AML-193 (cell line): ENCODE measurements around the gene TRIO.

Experiments
- DNase-seq, 2 experiments: peaks; one replicate each; lab custom pipeline; 2025; lab: John Stamatoyannopoulos, UW

Gene TRIO

DNA sequence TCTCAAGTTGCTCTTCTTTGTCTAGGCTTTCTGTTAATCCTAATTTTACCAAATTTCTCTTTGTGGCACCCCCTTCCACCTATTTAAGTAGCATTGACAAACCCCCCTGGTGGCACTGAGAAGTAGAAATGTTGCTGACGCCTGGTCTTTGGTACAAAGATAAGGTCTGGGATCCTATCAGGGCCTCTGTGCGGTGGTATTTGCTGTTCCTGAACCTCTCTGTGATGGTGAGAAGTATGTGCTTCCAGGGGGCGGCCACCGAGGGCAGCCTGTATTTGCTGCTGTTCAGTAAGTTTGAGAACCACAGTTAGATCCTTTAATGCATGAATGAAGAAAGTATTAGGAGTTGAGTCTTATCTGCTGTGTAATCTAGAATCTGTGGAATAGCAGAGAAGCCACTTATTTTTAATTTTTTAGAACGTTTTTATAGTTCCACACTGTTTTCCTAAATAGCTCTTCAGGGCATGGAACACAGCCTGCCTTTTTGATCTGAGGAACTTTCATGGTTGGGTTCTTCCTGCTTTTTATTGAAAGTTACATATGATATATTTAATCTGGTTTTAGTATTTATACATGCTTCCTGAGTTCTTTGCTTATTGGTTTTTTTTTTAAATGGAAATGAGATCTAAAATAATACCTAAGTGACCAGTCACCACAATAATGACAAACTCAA, 124.2 kb downstream of the TRIO start:
- no peak for DNase-seq

DNA sequence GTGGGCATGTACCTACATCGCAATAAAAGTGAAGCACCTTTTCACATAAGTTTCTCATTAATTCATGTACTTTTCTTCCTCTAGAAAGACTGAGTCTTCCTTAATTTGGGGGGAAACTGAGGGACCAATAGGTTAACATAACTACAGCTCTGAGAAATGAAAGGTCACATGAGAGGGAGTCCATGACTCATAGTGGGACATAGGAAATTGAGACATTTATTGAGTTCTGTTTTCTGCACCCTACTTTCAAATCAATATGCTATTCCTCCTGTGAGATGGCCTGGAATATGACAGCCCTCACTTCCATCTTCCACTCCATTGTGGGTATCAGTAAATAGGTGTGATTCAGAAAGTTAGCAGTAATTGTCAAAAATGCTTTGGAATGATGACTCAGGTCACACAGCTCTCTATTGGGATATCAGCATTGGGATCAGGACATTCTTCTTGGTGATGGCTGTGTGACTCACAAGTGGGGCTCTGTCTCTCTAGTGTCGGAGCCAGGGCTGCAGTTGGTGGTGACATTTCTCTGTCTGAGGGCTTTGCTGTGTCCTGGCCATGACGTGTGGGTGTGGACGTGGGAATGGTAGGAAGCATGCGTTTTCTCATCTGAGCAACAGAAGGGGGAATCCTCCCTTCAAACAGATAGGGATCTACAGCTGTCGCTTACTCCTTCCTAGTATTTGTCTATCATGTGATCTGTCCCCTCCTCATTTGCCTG, 125.0 kb downstream of the TRIO start:
- DNase-seq, result no peak

DNA sequence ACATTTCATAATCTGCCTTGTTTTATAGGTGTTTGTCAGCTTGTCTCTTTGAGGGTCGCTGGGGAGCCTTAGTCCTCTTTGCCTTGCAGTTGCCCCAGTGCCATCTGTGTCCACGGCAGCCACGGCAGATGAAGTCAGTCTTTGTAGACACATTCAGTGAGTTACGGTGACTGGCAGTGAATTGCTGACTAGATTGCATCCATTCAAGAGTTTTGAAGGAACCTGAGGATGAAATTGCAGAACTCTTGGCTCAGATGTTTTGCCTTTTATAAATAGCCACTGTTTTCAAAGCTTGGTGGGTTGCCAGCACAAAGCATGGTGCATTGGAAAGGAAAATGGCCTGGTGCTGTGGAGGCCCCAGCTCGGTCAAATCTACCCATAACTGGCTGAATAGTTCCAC, 125.6 kb downstream of the TRIO start:
- no peak for DNase-seq

DNA sequence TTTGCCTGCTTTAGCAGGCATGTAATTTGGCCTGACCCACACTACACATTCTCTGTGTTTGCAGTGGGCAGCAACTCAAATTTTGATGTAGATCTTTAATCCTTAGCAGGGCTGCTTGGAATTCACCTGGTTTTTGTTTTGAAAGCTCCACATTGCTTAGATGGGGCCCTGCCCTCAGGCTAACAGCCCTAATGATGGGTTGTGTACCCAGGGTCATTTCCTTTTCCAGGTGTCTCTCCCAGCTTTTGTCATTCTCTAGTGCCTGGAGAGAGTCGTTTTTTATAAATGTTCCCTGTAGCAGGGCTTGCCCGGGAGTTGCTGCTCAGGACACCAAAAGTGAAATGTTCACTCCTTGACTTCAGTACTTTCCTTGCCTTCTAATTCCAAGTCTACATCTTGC, 126.3 kb downstream of the TRIO start:
- DNase-seq, result no peak

DNA sequence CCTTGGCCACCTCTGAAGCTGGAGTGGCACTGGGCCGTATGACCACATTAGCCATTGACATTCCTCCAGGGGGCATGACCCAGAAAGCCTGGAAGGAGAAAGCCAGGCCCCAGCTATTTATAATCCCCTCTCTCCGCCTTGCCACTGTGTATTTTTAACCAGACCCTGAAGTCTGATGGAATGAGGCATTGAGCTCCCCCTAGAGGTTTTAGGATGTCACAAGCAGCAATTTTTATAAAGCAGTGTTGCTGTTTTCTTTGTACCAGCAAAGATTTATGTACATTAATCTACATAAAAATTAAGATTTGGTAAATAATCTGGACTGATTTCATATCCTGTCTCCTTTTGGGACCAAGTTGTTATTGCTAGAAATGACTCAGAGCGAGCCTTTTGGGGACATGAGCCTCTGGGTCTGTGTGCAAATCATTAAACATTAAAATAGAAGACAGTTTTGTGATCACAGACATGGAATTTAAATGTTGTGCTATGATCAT, 127.1 kb downstream of the TRIO start:
- peak; percentile 16 to 27 for DNase-seq

DNA sequence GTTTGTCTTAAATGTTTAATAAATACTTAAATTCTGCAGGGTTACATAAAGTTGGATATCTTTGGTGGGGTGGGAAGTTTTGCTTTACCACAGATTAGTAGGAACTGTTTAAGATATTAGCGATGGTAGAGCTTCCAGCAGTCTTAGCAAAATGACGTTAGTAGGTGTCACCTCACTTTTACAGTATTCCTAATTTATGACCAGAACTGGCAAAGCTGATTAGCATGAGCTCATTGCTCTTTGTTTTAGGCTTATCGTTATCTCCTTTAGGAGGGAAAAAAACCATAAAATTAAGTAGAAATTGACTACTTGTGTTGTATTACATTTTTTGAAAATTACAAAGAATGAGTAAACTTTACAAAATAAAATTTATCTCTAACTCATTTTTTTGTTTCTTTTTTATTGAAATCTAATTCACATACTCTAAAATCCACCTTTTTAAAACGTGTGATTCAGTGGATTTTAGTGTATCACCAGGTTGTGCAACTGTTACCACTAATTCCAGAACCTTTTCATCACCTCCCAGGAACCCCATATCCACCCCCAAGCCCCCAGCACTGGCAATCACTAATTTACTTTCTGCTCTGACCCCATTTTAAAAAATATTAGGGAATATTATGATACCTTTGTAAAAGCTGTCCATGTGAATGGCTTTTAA, 129.5 kb downstream of the TRIO start:
- no peak for DNase-seq

DNA sequence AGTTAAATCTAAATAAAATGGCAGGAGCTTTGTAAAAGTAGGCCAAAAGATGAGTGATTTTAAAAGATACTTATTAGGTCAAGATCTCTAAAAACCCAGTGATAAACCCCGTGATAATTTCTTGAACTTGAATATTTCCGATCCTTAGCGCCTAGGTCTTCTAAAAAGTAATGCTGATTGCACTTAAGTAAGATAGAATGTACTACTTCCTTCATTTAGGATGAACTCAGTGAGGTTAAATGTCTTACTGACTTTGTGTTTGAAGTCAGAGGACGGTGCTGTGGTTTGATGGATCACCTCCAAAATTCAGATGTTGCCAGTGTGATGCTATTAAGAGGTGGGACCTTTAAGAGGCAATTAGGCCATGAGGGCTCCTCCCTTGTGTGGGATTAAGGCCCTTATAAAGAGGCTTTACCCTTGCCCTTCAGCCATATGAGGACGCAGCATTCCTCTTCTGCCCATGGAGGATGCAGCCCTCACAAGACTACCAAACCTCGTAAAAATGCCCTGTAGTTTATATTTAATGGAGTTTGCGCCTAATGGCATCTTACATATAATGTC, 130.1 kb downstream of the TRIO start:
- DNase-seq, result no peak

DNA sequence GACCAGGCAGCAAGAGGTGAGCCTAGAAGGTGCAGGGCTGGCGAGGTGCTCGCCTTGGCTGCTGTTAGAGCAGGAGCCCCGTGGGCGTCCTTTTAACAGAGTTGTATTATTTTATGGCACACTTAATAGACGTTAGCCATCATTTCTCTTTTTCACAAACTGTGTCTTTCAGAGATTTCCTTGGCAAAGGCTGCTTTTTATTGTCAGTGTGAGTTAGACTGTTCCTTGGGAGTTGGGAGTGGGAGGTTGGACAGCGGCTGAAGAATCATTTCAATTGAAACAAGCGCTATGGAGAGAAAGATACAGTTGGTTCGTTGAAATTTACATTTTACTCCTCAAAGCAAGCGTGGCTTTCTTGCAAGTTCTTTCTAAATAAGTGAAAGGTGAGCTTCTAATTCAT, 133.2 kb downstream of the TRIO start:
- no peak for DNase-seq

DNA sequence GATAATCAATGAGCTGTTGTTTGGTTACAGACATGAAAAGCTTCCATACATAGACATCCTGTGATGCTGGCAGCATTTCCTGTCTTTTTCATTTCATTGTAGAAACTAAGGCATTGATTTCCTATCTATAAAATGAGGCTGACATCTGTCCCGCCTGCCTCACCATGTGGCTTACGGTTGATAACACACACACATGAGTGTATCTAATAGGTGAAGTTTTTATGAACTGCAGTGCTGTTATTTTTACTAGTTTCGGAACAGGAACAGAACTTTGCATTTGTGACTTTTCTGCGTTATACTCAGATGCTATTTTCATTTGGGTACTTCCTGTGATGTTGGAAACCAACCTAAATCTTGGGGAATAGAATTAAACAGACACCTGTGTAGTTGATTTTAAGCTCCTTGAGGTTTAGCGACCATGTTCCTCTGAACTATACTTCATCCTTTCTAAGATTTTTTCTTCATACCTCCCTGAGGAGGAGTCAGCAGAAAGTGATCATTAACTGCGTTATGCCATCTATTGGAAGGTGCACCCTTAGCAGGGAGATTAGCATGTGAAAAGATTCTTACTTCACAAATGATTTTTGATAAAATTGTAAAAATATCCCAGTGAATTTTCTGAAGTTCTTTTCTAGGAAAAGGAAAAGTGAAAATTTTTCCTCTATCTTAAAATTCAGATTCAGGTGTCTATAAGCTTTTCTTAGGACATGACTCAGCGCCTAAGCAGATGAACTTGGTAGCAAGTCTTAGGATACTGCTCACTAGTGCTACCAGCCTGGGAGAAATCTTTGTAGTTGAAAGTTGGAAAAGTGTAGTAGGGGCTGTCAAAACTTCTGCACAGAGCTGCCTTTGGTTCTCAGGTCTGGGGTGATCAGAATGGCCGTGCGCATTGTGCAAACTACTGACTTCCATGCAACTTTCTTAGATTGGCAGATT, 134.5 kb downstream of the TRIO start:
- no peak for DNase-seq

DNA sequence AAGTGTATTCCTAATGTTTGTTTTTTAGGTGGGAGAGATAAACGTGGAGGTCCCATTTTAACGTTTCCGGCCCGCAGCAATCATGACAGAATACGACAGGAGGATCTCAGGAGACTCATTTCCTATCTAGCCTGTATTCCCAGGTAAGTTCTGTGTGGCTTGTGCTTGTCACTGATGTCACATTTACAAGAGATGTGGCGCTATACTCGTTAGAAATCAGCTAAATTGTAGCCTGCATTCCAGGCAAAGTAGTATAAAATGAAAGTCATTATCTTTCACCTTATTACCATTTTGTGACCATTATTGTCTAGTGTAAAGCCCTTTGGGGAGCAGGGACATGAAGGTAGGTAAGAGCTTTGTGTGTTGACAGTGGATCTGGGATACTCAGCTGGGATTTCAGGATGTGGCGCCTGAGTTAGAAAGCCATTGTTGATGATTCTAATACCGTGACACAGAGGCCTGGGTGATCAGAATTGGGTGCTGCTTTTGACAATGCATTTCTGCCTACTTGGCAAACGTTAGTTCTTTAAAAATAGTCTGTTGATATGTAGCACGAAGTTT, 137.2 kb downstream of the TRIO start:
- no peak for DNase-seq

DNA sequence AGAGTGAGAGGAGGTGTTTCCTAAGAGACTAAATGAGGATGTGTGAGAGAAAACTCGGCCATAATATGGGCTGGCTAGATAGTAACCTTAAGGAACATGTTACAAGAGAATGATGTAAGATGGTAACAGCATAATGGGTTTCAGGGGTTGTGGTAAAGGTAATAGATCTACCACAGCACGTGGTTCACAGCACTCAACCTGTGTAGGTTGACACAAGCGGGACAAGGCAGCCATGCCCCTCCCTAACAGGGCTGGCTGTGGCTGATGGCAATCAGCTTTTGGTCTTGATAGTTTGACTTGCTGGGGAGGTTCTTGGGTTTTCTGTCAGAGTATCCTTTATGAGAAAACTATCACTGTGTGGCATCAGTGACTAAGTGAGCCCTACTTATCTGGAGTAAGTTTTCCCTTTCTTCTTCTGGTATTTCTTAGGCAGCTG, 138.6 kb downstream of the TRIO start:
- no peak for DNase-seq

DNA sequence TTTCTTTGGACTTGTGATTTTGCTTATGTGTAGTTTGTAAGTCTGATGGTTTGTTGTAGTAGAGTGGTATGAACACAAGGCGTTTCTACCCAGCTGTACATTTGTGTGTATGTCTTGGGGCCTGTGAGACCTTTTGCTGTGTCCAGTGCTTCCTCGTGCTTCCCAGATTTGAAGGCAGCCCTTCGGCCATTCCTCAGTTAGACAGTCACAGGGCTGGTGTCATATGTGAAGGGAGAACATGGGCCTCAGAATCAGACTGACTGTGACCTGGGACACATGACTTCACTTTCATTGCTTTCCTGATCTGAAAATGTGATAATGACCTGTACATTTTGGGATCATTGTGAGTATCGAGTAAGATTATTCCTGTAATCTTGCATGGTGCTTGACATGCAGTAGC, 140.0 kb downstream of the TRIO start:
- DNase-seq, result no peak

DNA sequence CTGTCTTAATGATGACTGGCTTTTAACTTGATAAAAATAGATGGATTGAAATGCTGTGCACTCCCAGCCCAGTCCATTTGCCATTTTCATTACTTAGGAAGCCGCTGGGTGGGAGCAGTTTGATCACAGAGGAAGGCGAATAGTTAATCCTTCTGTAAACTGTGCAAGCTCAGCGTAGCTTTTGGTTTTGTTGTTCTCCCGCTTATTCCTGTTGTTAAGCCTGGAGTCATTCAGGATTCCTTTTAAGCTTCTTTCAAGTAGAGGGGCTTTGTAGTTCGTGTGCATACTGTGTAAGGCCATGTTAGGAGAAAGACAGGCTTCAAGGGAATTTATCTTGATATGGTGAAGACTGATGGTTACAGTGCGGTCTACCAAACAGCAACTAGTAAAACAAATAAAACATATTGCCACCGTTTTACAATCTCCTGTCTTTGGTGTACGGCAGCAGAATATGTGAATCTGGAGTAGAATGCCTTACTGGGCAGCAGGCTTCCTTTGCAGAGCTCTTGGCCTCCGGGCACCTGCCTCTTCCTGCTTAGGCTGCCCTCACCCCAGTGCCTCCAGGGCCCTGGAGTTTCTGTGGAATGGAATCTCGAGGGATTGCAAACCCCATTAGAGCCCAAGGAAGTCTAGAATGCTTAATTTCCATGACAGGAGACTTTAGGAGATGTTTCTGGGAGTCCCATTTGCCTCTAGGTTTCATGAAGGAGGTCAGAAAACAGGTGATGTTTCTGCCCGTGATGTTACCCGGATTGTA, 141.4 kb downstream of the TRIO start:
- no peak for DNase-seq

DNA sequence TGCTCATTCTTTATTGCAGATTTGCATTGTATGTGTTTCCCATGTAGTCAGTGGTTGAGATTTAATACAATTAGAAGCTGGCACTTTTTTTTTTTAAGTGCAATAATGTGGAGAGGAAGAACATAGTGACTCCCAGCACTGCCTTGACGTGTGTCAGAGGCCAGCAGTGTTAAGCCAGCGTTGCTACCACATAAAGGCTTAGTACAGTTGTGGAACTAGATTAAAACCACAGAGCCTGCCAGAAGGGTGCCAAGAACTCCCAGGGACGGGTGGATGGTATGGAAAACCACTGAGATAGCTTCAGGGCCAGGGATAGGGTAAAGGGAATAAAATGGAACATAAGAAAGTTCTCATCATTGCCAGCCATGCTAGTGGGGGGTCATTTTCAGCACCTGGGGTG, 142.9 kb downstream of the TRIO start:
- DNase-seq, result no peak

DNA sequence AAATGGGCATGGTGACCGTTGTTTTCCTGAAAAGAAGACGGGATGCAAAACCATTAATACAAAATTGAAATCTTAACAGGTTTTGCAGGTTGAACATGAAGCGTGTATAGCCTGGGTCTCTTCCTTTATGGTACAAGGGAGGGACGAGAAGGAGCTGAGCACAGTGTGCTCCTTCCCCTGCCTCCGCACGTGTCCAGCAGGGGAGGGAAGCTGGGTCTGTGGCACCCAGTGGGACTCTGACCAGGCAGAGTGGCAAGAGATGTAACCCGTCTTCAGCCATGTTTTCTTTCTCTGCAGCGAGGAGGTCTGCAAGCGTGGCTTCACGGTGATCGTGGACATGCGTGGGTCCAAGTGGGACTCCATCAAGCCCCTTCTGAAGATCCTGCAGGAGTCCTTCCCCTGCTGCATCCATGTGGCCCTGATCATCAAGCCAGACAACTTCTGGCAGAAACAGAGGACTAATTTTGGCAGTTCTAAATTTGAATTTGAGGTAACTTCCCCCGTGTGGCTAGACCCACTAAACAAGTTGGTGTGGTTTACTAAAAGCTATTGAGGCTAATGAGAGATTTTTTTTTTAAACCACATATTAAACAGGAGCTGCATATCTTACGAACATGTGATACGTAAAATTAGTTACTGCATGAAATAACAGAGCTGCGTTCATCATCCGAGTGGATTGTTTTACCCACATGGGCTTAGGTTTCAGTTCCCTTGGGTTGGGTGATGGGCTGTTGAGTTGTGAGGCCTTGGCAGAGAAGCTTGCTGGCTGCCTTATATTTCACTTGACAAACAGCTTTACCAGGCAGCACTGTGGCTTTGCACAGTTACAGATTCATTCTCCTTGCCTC, 143.7 kb downstream of the TRIO start:
- no peak for DNase-seq

DNA sequence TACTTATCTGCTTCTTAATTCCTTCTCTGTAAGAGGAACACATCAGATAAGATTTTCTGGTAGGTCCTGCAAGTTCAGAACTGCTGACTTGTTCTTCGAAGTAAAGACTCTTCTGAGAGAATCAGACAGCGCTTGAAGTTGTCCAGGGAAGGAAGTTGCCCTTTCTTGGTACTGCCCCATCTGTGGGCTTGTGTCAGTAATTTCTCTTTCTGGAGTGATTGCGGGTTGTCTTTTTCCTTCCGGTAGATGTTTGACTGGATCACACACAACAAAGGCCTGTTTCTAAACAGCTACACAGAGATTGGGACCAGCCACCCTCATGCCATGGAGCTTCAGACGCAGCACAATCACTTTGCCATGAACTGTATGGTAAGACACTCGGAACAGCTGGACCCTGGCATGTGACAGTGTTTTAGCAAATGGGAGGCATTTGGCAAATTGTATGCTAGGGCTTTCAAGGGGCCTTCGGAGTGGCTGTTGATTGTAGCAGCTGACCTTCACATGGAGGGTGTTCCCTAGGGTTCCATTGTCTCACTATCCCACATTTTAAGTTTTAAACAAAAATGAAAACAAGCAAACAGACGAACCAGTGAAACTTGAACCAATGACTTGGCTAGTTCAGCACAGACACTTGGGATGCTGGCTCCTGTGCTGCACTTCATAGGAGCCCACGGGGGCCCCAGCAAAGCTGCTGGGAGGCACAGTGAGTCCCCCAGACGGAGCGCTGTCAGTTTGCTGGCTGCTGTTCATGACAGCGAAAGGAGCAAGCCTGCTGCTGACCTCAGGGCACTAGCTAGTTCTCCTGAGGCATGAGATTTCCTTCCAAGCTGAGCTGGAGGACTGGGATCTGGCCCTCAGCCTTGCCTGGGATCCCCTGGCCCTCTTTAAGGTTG, 149.9 kb downstream of the TRIO start:
- DNase-seq, result no peak

DNA sequence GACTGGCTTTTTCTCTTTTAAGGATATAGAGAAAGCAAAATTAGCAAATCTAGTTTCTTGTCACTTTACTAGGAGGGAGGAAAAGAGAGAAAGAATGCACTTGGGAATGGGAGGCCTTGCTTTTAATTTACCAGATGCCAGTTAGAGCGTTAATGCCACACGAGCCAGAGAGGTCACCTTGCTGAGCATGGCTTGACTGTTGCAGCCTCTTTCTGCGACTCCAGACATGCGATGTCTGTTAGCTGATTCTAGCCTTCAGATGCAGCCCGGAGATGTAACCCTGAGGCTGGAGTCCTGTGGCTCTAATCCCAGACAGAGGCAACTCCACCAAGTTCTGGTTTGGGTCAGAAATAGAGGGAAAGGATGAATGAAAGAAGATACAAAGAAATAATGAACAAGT, 152.5 kb downstream of the TRIO start:
- no peak for DNase-seq

DNA sequence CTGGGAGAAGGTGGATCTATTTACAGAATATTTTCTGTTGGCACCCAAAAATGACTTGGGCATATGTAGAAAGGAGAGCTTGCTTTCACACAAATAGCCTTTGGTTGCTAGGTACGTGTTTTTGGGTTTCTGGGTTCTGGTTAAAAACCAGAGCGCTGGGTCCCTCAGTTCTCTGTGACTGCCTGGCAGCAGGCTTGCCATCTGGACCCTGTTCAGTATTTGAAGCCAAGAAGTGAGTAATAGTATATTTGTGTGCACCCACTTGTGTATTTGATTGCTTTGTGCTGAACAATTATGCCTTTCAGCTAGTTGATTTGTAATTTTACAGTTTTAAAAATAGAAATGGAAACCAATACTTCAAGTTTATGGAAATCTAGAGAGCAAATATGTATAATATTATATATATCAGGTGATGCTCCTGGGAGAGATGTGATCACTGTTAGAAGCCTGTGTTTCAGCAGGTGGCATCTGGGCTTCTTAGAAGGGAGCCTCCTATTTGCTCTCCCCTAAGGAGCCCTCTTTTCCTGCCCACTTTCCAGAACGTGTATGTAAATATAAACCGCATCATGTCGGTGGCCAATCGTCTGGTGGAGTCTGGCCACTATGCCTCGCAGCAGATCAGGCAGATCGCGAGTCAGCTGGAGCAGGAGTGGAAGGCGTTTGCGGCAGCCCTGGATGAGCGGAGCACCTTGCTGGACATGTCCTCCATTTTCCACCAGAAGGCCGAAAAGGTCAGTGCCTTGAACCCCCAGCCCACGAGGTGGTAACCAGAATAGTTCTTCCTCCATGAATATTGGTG, 153.6 kb downstream of the TRIO start:
- no peak for DNase-seq
